ENCODE data around the gene ARID3A.

Gene ARID3A

GRCh38 chr19:991174-991931, 65.5 kb downstream of the ARID3A start:
- DNase-seq = no peak

- DNase-seq = no peak
Measured at GRCh38 chr19:991932-992669, 66.3 kb downstream of the ARID3A start.

- no peak for DNase-seq
Measured at GRCh38 chr19:992670-993055, 66.8 kb downstream of the ARID3A start.

GRCh38 chr19:993361-993830, 67.6 kb downstream of the ARID3A start:
- DNase-seq = no peak

- DNase-seq = no peak
Measured at GRCh38 chr19:993831-994393, 68.1 kb downstream of the ARID3A start.

- DNase-seq = no peak
Measured at GRCh38 chr19:994516-994915, 68.7 kb downstream of the ARID3A start.

GRCh38 chr19:995051-995827, 69.4 kb downstream of the ARID3A start:
- DNase-seq = peak; percentile 75

- peak; percentile 80 for DNase-seq
Measured at GRCh38 chr19:996051-996838, 70.4 kb downstream of the ARID3A start.

GRCh38 chr19:998064-998463, 72.2 kb downstream of the ARID3A start:
- DNase-seq = no peak

GRCh38 chr19:999379-999719, 73.5 kb downstream of the ARID3A start:
- DNase-seq = no peak

- no peak for DNase-seq
Measured at GRCh38 chr19:1000095-1000494, 74.3 kb downstream of the ARID3A start, which contains the start of gene GRIN3B. TSS of gene GRIN3B (plus strand) at chr19:1000419. CDS start at chr19:1000438, 19 bp downstream.

GRCh38 chr19:1000591-1001537, 75.0 kb downstream of the ARID3A start:
- no peak for DNase-seq

- no peak for DNase-seq
Measured at GRCh38 chr19:1001538-1002166, 75.8 kb downstream of the ARID3A start.

- no peak for DNase-seq
Measured at GRCh38 chr19:1002600-1002999, 76.8 kb downstream of the ARID3A start.

GRCh38 chr19:1003283-1003682, 77.4 kb downstream of the ARID3A start:
- DNase-seq = no peak

- DNase-seq = no peak
Measured at GRCh38 chr19:1004204-1004802, 78.5 kb downstream of the ARID3A start.

GRCh38 chr19:1004803-1005664, 79.2 kb downstream of the ARID3A start:
- DNase-seq = no peak

GRCh38 chr19:1006711-1007398, 81.0 kb downstream of the ARID3A start:
- no peak for DNase-seq

Data from NCI-H1105 treated with DMSO at 0.1 percent for 48 hours (cell line).